GM23338 (cell line): ENCODE results near the gene DRD4. TPM values are rescaled to one million over a fixed set of nuclear protein-coding genes. Genes with fewer than 3 reads are reported as not detected.

Experiments used
- ATAC-seq: fragments of 200-7000 bp; cut with Tn5 transposase; 3 replicates; pipeline ENCODE4 v1.9.1; 2020
- DNase-seq: peaks from one replicate; pipeline ENCODE4 v3.0.0-alpha.2; 2015; ENCODE audit warnings: low spot score
- H2AFZ ChIP-seq: fragments of 200-600 bp; sonication (generic); 2 replicates; pipeline ENCODE4 v1.8.0; 2016; ENCODE audit warnings: antibody characterized with exemption, mild to moderate bottlenecking, moderate library complexity
- H3F3A ChIP-seq: fragments of 200-600 bp; sonication (generic); replicated peaks from 2 replicates; pipeline ENCODE4 v1.8.0; 2017; ENCODE audit warnings: antibody characterized with exemption, mixed run types, low read depth
- H3K27ac ChIP-seq: fragments of 200-600 bp; sonication (generic); 2 replicates; pipeline ENCODE4 v1.6.1; 2016; ENCODE audit warnings: low read depth
- H3K27me3 ChIP-seq: fragments of 200-600 bp; sonication (generic); 2 replicates; pipeline ENCODE4 v1.8.0; 2016; ENCODE audit warnings: mild to moderate bottlenecking, mixed run types, moderate library complexity; ENCODE audit not compliant: insufficient read depth
- H3K36me3 ChIP-seq: fragments of 200-600 bp; sonication (generic); 2 replicates; pipeline ENCODE4 v1.8.0; 2016; ENCODE audit warnings: mild to moderate bottlenecking; ENCODE audit not compliant: insufficient read depth
- H3K4me1 ChIP-seq: fragments of 200-600 bp; sonication (generic); 2 replicates; pipeline ENCODE4 v1.8.0; 2016; ENCODE audit warnings: mild to moderate bottlenecking, moderate library complexity; ENCODE audit not compliant: insufficient read depth
- H3K4me2 ChIP-seq: fragments of 200-600 bp; sonication (generic); 2 replicates; pipeline ENCODE4 v1.7.1; 2017; ENCODE audit warnings: mixed run types
- H3K4me3 ChIP-seq: fragments of 200-600 bp; sonication (generic); 2 replicates; pipeline ENCODE4 v1.6.1; 2016; ENCODE audit warnings: mixed run types
- H3K79me2 ChIP-seq: fragments of 200-600 bp; sonication (generic); replicated peaks from 2 replicates; pipeline ENCODE4 v1.8.0; 2017; ENCODE audit warnings: mild to moderate bottlenecking; ENCODE audit not compliant: insufficient read depth
- H3K9me2 ChIP-seq: fragments of 200-600 bp; sonication (generic); 2 replicates; pipeline ENCODE4 v1.8.0; 2017; ENCODE audit not compliant: insufficient read depth
- H4K20me1 ChIP-seq: fragments of 200-600 bp; sonication (generic); replicated peaks from 2 replicates; pipeline ENCODE4 v1.8.0; 2017; ENCODE audit warnings: mild to moderate bottlenecking; ENCODE audit not compliant: insufficient read depth
- H3K27ac Mint-ChIP-seq: 2 replicates; pipeline ENCODE4 v1.8.0; 2020; ENCODE audit warnings: inconsistent platforms, mild to moderate bottlenecking, moderate library complexity, mixed read lengths
- H3K27me3 Mint-ChIP-seq: 3 replicates; pipeline ENCODE4 v1.8.0; 2022; ENCODE audit warnings: low read depth, mild to moderate bottlenecking, moderate library complexity, mixed read lengths, inconsistent platforms; ENCODE audit not compliant: insufficient read depth, poor library complexity
- H3K36me3 Mint-ChIP-seq: 3 replicates; pipeline ENCODE4 v1.8.0; 2021; ENCODE audit warnings: low read depth, mild to moderate bottlenecking, inconsistent platforms, moderate library complexity, mixed read lengths
- H3K4me1 Mint-ChIP-seq: 3 replicates; pipeline ENCODE4 v1.8.0; 2020; ENCODE audit warnings: mild to moderate bottlenecking, inconsistent platforms, mixed read lengths
- H3K4me3 Mint-ChIP-seq: 3 replicates; pipeline ENCODE4 v1.8.0; 2021; ENCODE audit warnings: moderate library complexity, mild to moderate bottlenecking, inconsistent platforms, mixed read lengths
- H3K9me3 Mint-ChIP-seq: 3 replicates; pipeline ENCODE4 v1.8.0; 2020; ENCODE audit warnings: moderate library complexity, mild to moderate bottlenecking, inconsistent platforms, mixed read lengths
- CREB1 ChIP-seq: fragments of 250-450 bp; sonication (Bioruptor Pico); IDR thresholded peaks from 2 replicates; pipeline ENCODE4 v1.5.0; 2020; ENCODE audit warnings: low read depth, mild to moderate bottlenecking, moderate library complexity
- EZH2 ChIP-seq: fragments of 200-600 bp; sonication (generic); IDR thresholded peaks from one replicate; pipeline ENCODE4 v1.8.0; 2017; ENCODE audit warnings: antibody characterized with exemption, mild to moderate bottlenecking, low read depth; ENCODE audit not compliant: unreplicated experiment
- EZH2phosphoT487 ChIP-seq: fragments of 200-600 bp; sonication (generic); IDR thresholded peaks from one replicate; pipeline ENCODE4 v1.8.1; 2018; ENCODE audit warnings: antibody characterized with exemption; ENCODE audit not compliant: unreplicated experiment
- JUNB ChIP-seq: IDR thresholded peaks from one replicate; pipeline ENCODE4 v1.6.1; 2016; ENCODE audit warnings: antibody characterized with exemption; ENCODE audit not compliant: unreplicated experiment
- NANOG ChIP-seq: IDR thresholded peaks from 2 replicates; pipeline ENCODE4 v1.6.1; 2016; ENCODE audit warnings: antibody characterized with exemption, borderline replicate concordance
- POLR2AphosphoS5 ChIP-seq: IDR thresholded peaks from 2 replicates; pipeline ENCODE4 v1.6.1; 2016; ENCODE audit warnings: antibody characterized with exemption, low read depth
- STAT1 ChIP-seq: IDR thresholded peaks from one replicate; pipeline ENCODE4 v1.6.1; 2016; ENCODE audit warnings: antibody characterized with exemption; ENCODE audit not compliant: unreplicated experiment
- ZNF114 ChIP-seq: fragments of 250-450 bp; sonication (Bioruptor Pico); IDR thresholded peaks from 2 replicates; pipeline ENCODE4 v1.5.0; 2020; ENCODE audit warnings: mild to moderate bottlenecking, moderate library complexity
- ZNF331 ChIP-seq: fragments of 250-450 bp; sonication (Bioruptor Pico); IDR thresholded peaks from 2 replicates; pipeline ENCODE4 v1.5.0; 2020; ENCODE audit warnings: low read depth, mild to moderate bottlenecking, moderate library complexity
- polyA plus RNA-seq: library from polyadenylated mRNA; unstranded; fragments of >200 nt; fragmentation: Nextera tagmentation; extraction: Ambion mirVana; gene quantifications from 2 replicates; pipeline ENCODE4 v1.2.1, GENCODE V29; 2016
- total RNA-seq: library from RNA; depleted of rRNA; stranded (reverse); fragments of >200 nt; shearing (Covaris generic); gene quantifications from 2 replicates; pipeline ENCODE4 v1.2.3, GENCODE V29; 2014
- TF ChIP-seq, protein P1 (sequence below): IDR thresholded peaks from 2 replicates; pipeline ENCODE4 v1.6.1; 2016; ENCODE audit warnings: antibody characterized with exemption
- TF ChIP-seq, protein P2 (sequence below), 2 experiments: fragments of 200-600 bp in 1 of 2; sonication (generic) in 1 of 2; conservative IDR thresholded peaks; 2 replicates each; pipeline versions ENCODE4 v1.5.1 to v1.6.1; 2016 to 2017; ENCODE audit warnings: antibody characterized with exemption in 2 of 2, low read depth in 2 of 2, mild to moderate bottlenecking in 2 of 2, moderate library complexity in 1 of 2
- TF ChIP-seq, protein P3 (sequence below): fragments of 250-450 bp; sonication (Bioruptor Pico); IDR thresholded peaks from 2 replicates; pipeline ENCODE4 v1.5.0; 2020; ENCODE audit warnings: mild to moderate bottlenecking, moderate library complexity
- TF ChIP-seq, protein P4 (sequence below): IDR thresholded peaks from one replicate; pipeline ENCODE4 v1.6.1; 2018; ENCODE audit warnings: antibody characterized with exemption; ENCODE audit not compliant: unreplicated experiment

Gene DRD4
- total and polyA plus RNA-seq, 2 experiments from 2014 or later = 1.0 to 1.8 TPM

DNA sequence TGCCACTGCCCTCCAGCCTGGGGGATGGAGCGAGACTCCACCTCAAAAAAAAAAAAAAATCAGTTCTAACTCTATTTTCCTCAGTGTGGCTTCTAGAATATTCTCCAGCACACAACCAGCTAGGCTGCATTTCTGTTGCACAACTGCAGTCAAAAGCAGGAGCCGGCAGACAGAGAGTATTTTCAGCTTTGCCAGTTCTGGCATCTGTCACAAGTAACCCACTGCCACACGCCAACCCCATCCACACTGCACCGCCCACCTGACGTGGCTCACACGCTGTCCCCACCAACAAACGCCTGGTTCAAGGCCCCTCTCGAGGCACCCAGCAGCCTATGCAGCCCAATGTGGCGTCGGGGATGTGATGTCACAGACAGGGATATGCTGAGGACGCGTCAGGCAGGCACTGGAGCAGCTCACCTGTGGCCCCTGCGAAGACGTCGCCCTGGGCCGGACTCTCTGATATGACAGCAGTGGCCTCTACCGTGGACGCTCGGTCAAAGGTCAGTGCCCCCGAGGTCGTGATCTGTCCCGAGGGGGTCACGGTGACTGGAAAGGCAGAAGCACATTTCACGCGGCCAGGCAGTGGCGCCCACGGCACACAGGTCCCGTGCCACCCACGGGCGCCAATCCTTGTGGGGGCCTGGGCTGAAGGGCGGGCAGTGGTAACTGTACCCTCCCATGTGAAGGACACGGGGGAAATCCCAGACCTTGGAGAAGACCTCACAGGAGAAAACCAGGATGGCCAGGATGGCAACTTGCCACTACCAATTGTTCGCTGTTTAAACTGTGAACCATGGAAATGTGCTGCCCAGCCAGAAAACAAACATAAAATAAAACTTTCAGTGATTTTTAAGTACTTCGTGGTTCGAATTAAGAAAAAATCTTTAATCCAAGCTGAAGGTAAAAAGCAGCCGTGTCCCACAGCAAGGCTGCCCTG lies 42.5 kb downstream of the DRD4 start:
- Histone ChIP-seq H3K4me3 (no peak overlapping the region), H3K27me3 (no peaks in the 10 kb centered on the region), H3K4me2 (no peak overlapping the region), H3K27ac (peak overlapping the region; percentile 59; the same call in 1 of the 2 replicates), H2AFZ (no peak overlapping the region), H3K9me2 (no peaks in the 10 kb centered on the region), H3K79me2 (no peaks in the 10 kb centered on the region), H4K20me1 (peaks cover 5% of the 10 kb centered on the region; the same call in 1 of the 2 replicates), H3K4me1 (peaks cover 13% of the 10 kb centered on the region), H3K36me3 (peaks cover 16% of the 10 kb centered on the region; the same call in 1 of the 2 replicates), H3F3A (peaks cover 22% of the 10 kb centered on the region; the same call in 1 of the 2 replicates)
- ATAC-seq (no peak), DNase-seq (no peak)
- Mint-ChIP-seq H3K27ac (no peak overlapping the region), H3K36me3 (peaks cover 70% of the 10 kb centered on the region), H3K4me1 (peaks cover 17% of the 10 kb centered on the region), H3K9me3 (no peaks in the 10 kb centered on the region), H3K4me3 (no peak overlapping the region), H3K27me3 (no peaks in the 10 kb centered on the region)
- no peak for TF ChIP-seq EZH2
- TF ChIP-seq, protein P1, sequence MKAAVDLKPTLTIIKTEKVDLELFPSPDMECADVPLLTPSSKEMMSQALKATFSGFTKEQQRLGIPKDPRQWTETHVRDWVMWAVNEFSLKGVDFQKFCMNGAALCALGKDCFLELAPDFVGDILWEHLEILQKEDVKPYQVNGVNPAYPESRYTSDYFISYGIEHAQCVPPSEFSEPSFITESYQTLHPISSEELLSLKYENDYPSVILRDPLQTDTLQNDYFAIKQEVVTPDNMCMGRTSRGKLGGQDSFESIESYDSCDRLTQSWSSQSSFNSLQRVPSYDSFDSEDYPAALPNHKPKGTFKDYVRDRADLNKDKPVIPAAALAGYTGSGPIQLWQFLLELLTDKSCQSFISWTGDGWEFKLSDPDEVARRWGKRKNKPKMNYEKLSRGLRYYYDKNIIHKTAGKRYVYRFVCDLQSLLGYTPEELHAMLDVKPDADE = no peak
- TF ChIP-seq JUNB = no peak
- TF ChIP-seq ZNF331 (CRISPR knock-in tag) = no peak
- TF ChIP-seq, protein P2, sequence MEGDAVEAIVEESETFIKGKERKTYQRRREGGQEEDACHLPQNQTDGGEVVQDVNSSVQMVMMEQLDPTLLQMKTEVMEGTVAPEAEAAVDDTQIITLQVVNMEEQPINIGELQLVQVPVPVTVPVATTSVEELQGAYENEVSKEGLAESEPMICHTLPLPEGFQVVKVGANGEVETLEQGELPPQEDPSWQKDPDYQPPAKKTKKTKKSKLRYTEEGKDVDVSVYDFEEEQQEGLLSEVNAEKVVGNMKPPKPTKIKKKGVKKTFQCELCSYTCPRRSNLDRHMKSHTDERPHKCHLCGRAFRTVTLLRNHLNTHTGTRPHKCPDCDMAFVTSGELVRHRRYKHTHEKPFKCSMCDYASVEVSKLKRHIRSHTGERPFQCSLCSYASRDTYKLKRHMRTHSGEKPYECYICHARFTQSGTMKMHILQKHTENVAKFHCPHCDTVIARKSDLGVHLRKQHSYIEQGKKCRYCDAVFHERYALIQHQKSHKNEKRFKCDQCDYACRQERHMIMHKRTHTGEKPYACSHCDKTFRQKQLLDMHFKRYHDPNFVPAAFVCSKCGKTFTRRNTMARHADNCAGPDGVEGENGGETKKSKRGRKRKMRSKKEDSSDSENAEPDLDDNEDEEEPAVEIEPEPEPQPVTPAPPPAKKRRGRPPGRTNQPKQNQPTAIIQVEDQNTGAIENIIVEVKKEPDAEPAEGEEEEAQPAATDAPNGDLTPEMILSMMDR (conservative IDR thresholded peaks at IDR 0.05; ENCODE audit: low read depth in 2 of 2) = no peak
- TF ChIP-seq, protein P3, sequence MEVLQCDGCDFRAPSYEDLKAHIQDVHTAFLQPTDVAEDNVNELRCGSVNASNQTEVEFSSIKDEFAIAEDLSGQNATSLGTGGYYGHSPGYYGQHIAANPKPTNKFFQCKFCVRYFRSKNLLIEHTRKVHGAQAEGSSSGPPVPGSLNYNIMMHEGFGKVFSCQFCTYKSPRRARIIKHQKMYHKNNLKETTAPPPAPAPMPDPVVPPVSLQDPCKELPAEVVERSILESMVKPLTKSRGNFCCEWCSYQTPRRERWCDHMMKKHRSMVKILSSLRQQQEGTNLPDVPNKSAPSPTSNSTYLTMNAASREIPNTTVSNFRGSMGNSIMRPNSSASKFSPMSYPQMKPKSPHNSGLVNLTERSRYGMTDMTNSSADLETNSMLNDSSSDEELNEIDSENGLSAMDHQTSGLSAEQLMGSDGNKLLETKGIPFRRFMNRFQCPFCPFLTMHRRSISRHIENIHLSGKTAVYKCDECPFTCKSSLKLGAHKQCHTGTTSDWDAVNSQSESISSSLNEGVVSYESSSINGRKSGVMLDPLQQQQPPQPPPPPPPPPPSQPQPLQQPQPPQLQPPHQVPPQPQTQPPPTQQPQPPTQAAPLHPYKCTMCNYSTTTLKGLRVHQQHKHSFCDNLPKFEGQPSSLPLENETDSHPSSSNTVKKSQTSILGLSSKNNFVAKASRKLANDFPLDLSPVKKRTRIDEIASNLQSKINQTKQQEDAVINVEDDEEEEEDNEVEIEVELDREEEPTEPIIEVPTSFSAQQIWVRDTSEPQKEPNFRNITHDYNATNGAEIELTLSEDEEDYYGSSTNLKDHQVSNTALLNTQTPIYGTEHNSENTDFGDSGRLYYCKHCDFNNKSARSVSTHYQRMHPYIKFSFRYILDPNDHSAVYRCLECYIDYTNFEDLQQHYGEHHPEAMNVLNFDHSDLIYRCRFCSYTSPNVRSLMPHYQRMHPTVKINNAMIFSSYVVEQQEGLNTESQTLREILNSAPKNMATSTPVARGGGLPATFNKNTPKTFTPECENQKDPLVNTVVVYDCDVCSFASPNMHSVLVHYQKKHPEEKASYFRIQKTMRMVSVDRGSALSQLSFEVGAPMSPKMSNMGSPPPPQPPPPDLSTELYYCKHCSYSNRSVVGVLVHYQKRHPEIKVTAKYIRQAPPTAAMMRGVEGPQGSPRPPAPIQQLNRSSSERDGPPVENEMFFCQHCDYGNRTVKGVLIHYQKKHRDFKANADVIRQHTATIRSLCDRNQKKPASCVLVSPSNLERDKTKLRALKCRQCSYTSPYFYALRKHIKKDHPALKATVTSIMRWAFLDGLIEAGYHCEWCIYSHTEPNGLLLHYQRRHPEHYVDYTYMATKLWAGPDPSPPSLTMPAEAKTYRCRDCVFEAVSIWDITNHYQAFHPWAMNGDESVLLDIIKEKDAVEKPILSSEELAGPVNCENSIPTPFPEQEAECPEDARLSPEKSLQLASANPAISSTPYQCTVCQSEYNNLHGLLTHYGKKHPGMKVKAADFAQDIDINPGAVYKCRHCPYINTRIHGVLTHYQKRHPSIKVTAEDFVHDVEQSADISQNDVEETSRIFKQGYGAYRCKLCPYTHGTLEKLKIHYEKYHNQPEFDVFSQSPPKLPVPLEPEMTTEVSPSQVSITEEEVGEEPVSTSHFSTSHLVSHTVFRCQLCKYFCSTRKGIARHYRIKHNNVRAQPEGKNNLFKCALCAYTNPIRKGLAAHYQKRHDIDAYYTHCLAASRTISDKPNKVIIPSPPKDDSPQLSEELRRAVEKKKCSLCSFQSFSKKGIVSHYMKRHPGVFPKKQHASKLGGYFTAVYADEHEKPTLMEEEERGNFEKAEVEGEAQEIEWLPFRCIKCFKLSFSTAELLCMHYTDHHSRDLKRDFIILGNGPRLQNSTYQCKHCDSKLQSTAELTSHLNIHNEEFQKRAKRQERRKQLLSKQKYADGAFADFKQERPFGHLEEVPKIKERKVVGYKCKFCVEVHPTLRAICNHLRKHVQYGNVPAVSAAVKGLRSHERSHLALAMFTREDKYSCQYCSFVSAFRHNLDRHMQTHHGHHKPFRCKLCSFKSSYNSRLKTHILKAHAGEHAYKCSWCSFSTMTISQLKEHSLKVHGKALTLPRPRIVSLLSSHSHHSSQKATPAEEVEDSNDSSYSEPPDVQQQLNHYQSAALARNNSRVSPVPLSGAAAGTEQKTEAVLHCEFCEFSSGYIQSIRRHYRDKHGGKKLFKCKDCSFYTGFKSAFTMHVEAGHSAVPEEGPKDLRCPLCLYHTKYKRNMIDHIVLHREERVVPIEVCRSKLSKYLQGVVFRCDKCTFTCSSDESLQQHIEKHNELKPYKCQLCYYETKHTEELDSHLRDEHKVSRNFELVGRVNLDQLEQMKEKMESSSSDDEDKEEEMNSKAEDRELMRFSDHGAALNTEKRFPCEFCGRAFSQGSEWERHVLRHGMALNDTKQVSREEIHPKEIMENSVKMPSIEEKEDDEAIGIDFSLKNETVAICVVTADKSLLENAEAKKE (CRISPR knock-in tag) = no peak
- TF ChIP-seq, protein P4, sequence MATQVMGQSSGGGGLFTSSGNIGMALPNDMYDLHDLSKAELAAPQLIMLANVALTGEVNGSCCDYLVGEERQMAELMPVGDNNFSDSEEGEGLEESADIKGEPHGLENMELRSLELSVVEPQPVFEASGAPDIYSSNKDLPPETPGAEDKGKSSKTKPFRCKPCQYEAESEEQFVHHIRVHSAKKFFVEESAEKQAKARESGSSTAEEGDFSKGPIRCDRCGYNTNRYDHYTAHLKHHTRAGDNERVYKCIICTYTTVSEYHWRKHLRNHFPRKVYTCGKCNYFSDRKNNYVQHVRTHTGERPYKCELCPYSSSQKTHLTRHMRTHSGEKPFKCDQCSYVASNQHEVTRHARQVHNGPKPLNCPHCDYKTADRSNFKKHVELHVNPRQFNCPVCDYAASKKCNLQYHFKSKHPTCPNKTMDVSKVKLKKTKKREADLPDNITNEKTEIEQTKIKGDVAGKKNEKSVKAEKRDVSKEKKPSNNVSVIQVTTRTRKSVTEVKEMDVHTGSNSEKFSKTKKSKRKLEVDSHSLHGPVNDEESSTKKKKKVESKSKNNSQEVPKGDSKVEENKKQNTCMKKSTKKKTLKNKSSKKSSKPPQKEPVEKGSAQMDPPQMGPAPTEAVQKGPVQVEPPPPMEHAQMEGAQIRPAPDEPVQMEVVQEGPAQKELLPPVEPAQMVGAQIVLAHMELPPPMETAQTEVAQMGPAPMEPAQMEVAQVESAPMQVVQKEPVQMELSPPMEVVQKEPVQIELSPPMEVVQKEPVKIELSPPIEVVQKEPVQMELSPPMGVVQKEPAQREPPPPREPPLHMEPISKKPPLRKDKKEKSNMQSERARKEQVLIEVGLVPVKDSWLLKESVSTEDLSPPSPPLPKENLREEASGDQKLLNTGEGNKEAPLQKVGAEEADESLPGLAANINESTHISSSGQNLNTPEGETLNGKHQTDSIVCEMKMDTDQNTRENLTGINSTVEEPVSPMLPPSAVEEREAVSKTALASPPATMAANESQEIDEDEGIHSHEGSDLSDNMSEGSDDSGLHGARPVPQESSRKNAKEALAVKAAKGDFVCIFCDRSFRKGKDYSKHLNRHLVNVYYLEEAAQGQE = no peak
- no peak for TF ChIP-seq NANOG
- TF ChIP-seq STAT1 = no peak
- TF ChIP-seq EZH2phosphoT487 = no peak
- no peak for TF ChIP-seq CREB1 (CRISPR knock-in tag)
- no peak for TF ChIP-seq ZNF114
- TF ChIP-seq POLR2AphosphoS5 = no peak
